Subcutaneous abdominal adipose tissue (tissue), 5 donors: ENCODE results near the gene DYSF.

ENCODE experiments used
- H3K27ac ChIP-seq: one replicate; pipeline ENCODE4 v1.7.0; 2013; ENCODE audit warnings: low read depth, mild to moderate bottlenecking, inconsistent platforms, low read length, moderate library complexity
- H3K27me3 ChIP-seq, 5 donors: one replicate each; pipeline ENCODE4 v1.7.0; 2013; ENCODE audit warnings: low read length in 5 of 5, inconsistent platforms in 1 of 5; ENCODE audit not compliant: control insufficient read depth in 5 of 5, insufficient read depth in 4 of 5
- H3K36me3 ChIP-seq, 5 donors: one replicate each; pipeline ENCODE4 v1.7.0; 2013; ENCODE audit warnings: low read length in 5 of 5; ENCODE audit not compliant: control insufficient read depth in 5 of 5, insufficient read depth in 5 of 5
- H3K4me1 ChIP-seq, 5 donors: one replicate each; pipeline ENCODE4 v1.7.0; 2013; ENCODE audit warnings: low read length in 5 of 5, mild to moderate bottlenecking in 3 of 5, moderate library complexity in 1 of 5; ENCODE audit not compliant: control insufficient read depth in 5 of 5, insufficient read depth in 5 of 5
- H3K4me3 ChIP-seq, 5 donors: one replicate each; pipeline ENCODE4 v1.7.0; 2013; ENCODE audit warnings: low read length in 5 of 5, low read depth in 1 of 5
- H3K9ac ChIP-seq, 5 donors: one replicate each; pipeline ENCODE4 v1.7.0; 2013; ENCODE audit warnings: low read length in 5 of 5, mild to moderate bottlenecking in 4 of 5, moderate library complexity in 3 of 5
- H3K9me3 ChIP-seq, 5 donors: one replicate each; pipeline ENCODE4 v1.7.0; 2013; ENCODE audit warnings: low read length in 5 of 5; ENCODE audit not compliant: control insufficient read depth in 5 of 5
- donor health status: healthy.
- donor health status: healthy.
- donor health status: healthy.
- donor health status: healthy.
- donor health status: healthy.

The DYSF gene

GRCh38 chr2:71620116-71620515 is 166.8 kb downstream of the DYSF start:
- no peak overlapping the region for H3K4me3 ChIP-seq
- H3K27me3 ChIP-seq: no peaks in the 10 kb centered on the region
- no peaks in the 10 kb centered on the region for H3K36me3 ChIP-seq
- H3K27ac ChIP-seq: no peak overlapping the region
- no peak overlapping the region for H3K9ac ChIP-seq
- no peaks in the 10 kb centered on the region for H3K9me3 ChIP-seq
- peaks cover 4 to 14% (median 10%) of the 10 kb centered on the region in 5 donors for H3K4me1 ChIP-seq

GRCh38 chr2:71620851-71621251 is 167.5 kb downstream of the DYSF start:
- Histone ChIP-seq H3K27me3 (no peaks in the 10 kb centered on the region), H3K9ac (no peak overlapping the region), H3K4me1 (peaks cover under 1 to 6% (median 3%) of the 10 kb centered on the region in 5 donors), H3K9me3 (no peaks in the 10 kb centered on the region), H3K4me3 (no peak overlapping the region), H3K27ac (no peak overlapping the region), H3K36me3 (no peaks in the 10 kb centered on the region)

- Histone ChIP-seq H3K27ac (no peak overlapping the region), H3K4me1 (peaks cover 0 to 20% (median 11%) of the 10 kb centered on the region in 5 donors), H3K9ac (no peak overlapping the region)
Measured at GRCh38 chr2:71629273-71629672, 175.9 kb downstream of the DYSF start.

GRCh38 chr2:71629771-71630453 is 176.6 kb downstream of the DYSF start:
- Histone ChIP-seq H3K9me3 (no peaks in the 10 kb centered on the region), H3K36me3 (no peaks in the 10 kb centered on the region), H3K27me3 (no peaks in the 10 kb centered on the region), H3K4me1 (peaks cover 3 to 20% (median 11%) of the 10 kb centered on the region in 5 donors), H3K9ac (no peak overlapping the region), H3K4me3 (no peak overlapping the region), H3K27ac (no peak overlapping the region)

More at GRCh38 chr2:71629273-71629672, 175.9 kb downstream of the DYSF start:
- no peaks in the 10 kb centered on the region for H3K27me3 ChIP-seq
- H3K4me3 ChIP-seq: no peak overlapping the region
- H3K9me3 ChIP-seq: no peaks in the 10 kb centered on the region
- no peaks in the 10 kb centered on the region for H3K36me3 ChIP-seq

GRCh38 chr2:71630454-71631328 is 177.3 kb downstream of the DYSF start:
- no peak overlapping the region for H3K27ac ChIP-seq
- H3K36me3 ChIP-seq: no peaks in the 10 kb centered on the region
- no peak overlapping the region for H3K4me3 ChIP-seq
- no peak overlapping the region for H3K9ac ChIP-seq
- H3K27me3 ChIP-seq: no peaks in the 10 kb centered on the region
- peaks cover 4 to 20% (median 11%) of the 10 kb centered on the region in 5 donors for H3K4me1 ChIP-seq
- no peaks in the 10 kb centered on the region for H3K9me3 ChIP-seq

GRCh38 chr2:71631411-71631931 is 178.1 kb downstream of the DYSF start:
- no peaks in the 10 kb centered on the region for H3K9me3 ChIP-seq
- H3K4me3 ChIP-seq: peak overlapping the region in 1 of 5 donors; percentile 44
- no peak overlapping the region for H3K9ac ChIP-seq
- H3K27me3 ChIP-seq: no peaks in the 10 kb centered on the region
- peaks cover 4 to 25% (median 11%) of the 10 kb centered on the region in 5 donors for H3K4me1 ChIP-seq
- no peak overlapping the region for H3K27ac ChIP-seq
- no peaks in the 10 kb centered on the region for H3K36me3 ChIP-seq

GRCh38 chr2:71633086-71633485 is 179.7 kb downstream of the DYSF start:
- Histone ChIP-seq H3K27me3 (no peaks in the 10 kb centered on the region), H3K9me3 (no peaks in the 10 kb centered on the region), H3K36me3 (no peaks in the 10 kb centered on the region), H3K27ac (no peak overlapping the region), H3K4me3 (no peak overlapping the region), H3K9ac (no peak overlapping the region), H3K4me1 (peaks cover 4 to 27% (median 11%) of the 10 kb centered on the region in 5 donors)

GRCh38 chr2:71634567-71634966 is 181.2 kb downstream of the DYSF start:
- Histone ChIP-seq H3K27me3 (no peaks in the 10 kb centered on the region), H3K36me3 (no peaks in the 10 kb centered on the region), H3K4me1 (peaks cover 4 to 27% (median 11%) of the 10 kb centered on the region in 5 donors), H3K4me3 (no peak overlapping the region), H3K9ac (no peak overlapping the region), H3K9me3 (no peaks in the 10 kb centered on the region), H3K27ac (no peak overlapping the region)

- H3K9me3 ChIP-seq: no peaks in the 10 kb centered on the region
- H3K27me3 ChIP-seq: no peaks in the 10 kb centered on the region
- no peak overlapping the region for H3K9ac ChIP-seq
- peaks cover 4 to 17% (median 8%) of the 10 kb centered on the region in 5 donors for H3K4me1 ChIP-seq
- no peaks in the 10 kb centered on the region for H3K36me3 ChIP-seq
- H3K4me3 ChIP-seq: no peak overlapping the region
- H3K27ac ChIP-seq: no peak overlapping the region
Measured at GRCh38 chr2:71635798-71636197, 182.4 kb downstream of the DYSF start.

GRCh38 chr2:71637168-71637567 is 183.8 kb downstream of the DYSF start:
- Histone ChIP-seq H3K9ac (peak overlapping the region in 1 of 5 donors; percentile 11), H3K36me3 (no peaks in the 10 kb centered on the region), H3K4me1 (peaks cover 0 to 7% (median 4%) of the 10 kb centered on the region in 5 donors), H3K27me3 (no peaks in the 10 kb centered on the region), H3K9me3 (no peaks in the 10 kb centered on the region), H3K4me3 (no peak overlapping the region), H3K27ac (no peak overlapping the region)
